ENCODE data around the gene FAT3. TPM values are rescaled to one million over a fixed set of nuclear protein-coding genes. Genes with fewer than 3 reads are reported as not detected.

The FAT3 gene
- total and polyA plus RNA-seq, 5 donors from 2014 or later, result not detected

- Histone ChIP-seq H3K4me3 (ENCODE audit: low read depth, low read length) (no peak overlapping the region), H3K4me1 (ENCODE audit: control insufficient read depth, insufficient read depth, low read length, poor library complexity, severe bottlenecking) (no peaks in the 10 kb centered on the region), H3K36me3 (ENCODE audit: control insufficient read depth, insufficient read depth, low read length) (no peaks in the 10 kb centered on the region), H3K27ac (ENCODE audit: insufficient read depth, low read length, poor library complexity, severe bottlenecking) (no peak overlapping the region), H3K9me3 (ENCODE audit: control insufficient read depth in 2 of 2, low read length in 2 of 2) (no peaks in the 10 kb centered on the region), H3K27me3 (ENCODE audit: control insufficient read depth, insufficient read depth, low read length) (no peaks in the 10 kb centered on the region)
- Mint-ChIP-seq H3K36me3 (no peaks in the 10 kb centered on the region), H3K9me3 (peaks cover 0 to 6% (median 0%) of the 10 kb centered on the region in 7 donors), H3K27me3 (no peaks in the 10 kb centered on the region), H3K27ac (no peak overlapping the region), H3K4me3 (no peak overlapping the region), H3K4me1 (no peaks in the 10 kb centered on the region)
- no peak for DNase-seq
- ATAC-seq (ENCODE audit: low read depth in 2 of 2), result no peak
Measured at GRCh38 chr11:92259861-92260260, 35.2 kb downstream of the FAT3 start.

- Histone ChIP-seq H3K27me3 (ENCODE audit: control insufficient read depth, insufficient read depth, low read length) (no peaks in the 10 kb centered on the region), H3K36me3 (ENCODE audit: control insufficient read depth, insufficient read depth, low read length) (no peaks in the 10 kb centered on the region), H3K27ac (ENCODE audit: insufficient read depth, low read length, poor library complexity, severe bottlenecking) (no peak overlapping the region), H3K9me3 (ENCODE audit: control insufficient read depth in 2 of 2, low read length in 2 of 2) (no peaks in the 10 kb centered on the region), H3K4me1 (ENCODE audit: control insufficient read depth, insufficient read depth, low read length, poor library complexity, severe bottlenecking) (no peaks in the 10 kb centered on the region), H3K4me3 (ENCODE audit: low read depth, low read length) (no peak overlapping the region)
- Mint-ChIP-seq H3K36me3 (no peaks in the 10 kb centered on the region), H3K27ac (no peak overlapping the region), H3K4me1 (no peaks in the 10 kb centered on the region), H3K4me3 (no peak overlapping the region), H3K9me3 (peaks cover 0 to 5% (median 1%) of the 10 kb centered on the region in 7 donors), H3K27me3 (no peaks in the 10 kb centered on the region)
- ATAC-seq (ENCODE audit: low read depth in 2 of 2) (no peak), DNase-seq (no peak)
Measured at GRCh38 chr11:92264350-92264749, 39.7 kb downstream of the FAT3 start.

GRCh38 chr11:92266806-92267205 is 42.2 kb downstream of the FAT3 start:
- H3K36me3 Mint-ChIP-seq, result no peaks in the 10 kb centered on the region
- no peaks in the 10 kb centered on the region for H3K4me1 Mint-ChIP-seq
- no peak for ATAC-seq (ENCODE audit: low read depth in 2 of 2)
- Histone ChIP-seq H3K4me1 (ENCODE audit: control insufficient read depth, insufficient read depth, low read length, poor library complexity, severe bottlenecking) (no peaks in the 10 kb centered on the region), H3K36me3 (ENCODE audit: control insufficient read depth, insufficient read depth, low read length) (no peaks in the 10 kb centered on the region), H3K4me3 (ENCODE audit: low read depth, low read length) (no peak overlapping the region), H3K9me3 (ENCODE audit: control insufficient read depth in 2 of 2, low read length in 2 of 2) (no peaks in the 10 kb centered on the region), H3K27me3 (ENCODE audit: control insufficient read depth, insufficient read depth, low read length) (no peaks in the 10 kb centered on the region), H3K27ac (ENCODE audit: insufficient read depth, low read length, poor library complexity, severe bottlenecking) (no peak overlapping the region)
- no peaks in the 10 kb centered on the region for H3K27me3 Mint-ChIP-seq
- no peak overlapping the region for H3K4me3 Mint-ChIP-seq
- peaks cover 0 to 11% (median 7%) of the 10 kb centered on the region in 7 donors for H3K9me3 Mint-ChIP-seq
- H3K27ac Mint-ChIP-seq, result no peak overlapping the region
- no peak for DNase-seq

GRCh38 chr11:92267278-92267677 is 42.7 kb downstream of the FAT3 start:
- no peak for ATAC-seq (ENCODE audit: low read depth in 2 of 2)
- H3K9me3 ChIP-seq (ENCODE audit: control insufficient read depth in 2 of 2, low read length in 2 of 2), result no peaks in the 10 kb centered on the region
- no peak for DNase-seq
- no peaks in the 10 kb centered on the region for H3K27me3 Mint-ChIP-seq
- no peaks in the 10 kb centered on the region for H3K36me3 ChIP-seq (ENCODE audit: control insufficient read depth, insufficient read depth, low read length)
- no peak overlapping the region for H3K4me3 ChIP-seq (ENCODE audit: low read depth, low read length)
- H3K4me1 ChIP-seq (ENCODE audit: control insufficient read depth, insufficient read depth, low read length, poor library complexity, severe bottlenecking), result no peaks in the 10 kb centered on the region
- no peaks in the 10 kb centered on the region for H3K36me3 Mint-ChIP-seq
- H3K9me3 Mint-ChIP-seq, result peaks cover 0 to 12% (median 8%) of the 10 kb centered on the region in 7 donors
- H3K27ac Mint-ChIP-seq, result no peak overlapping the region
- H3K27me3 ChIP-seq (ENCODE audit: control insufficient read depth, insufficient read depth, low read length), result no peaks in the 10 kb centered on the region
- H3K4me3 Mint-ChIP-seq, result no peak overlapping the region
- no peaks in the 10 kb centered on the region for H3K4me1 Mint-ChIP-seq
- H3K27ac ChIP-seq (ENCODE audit: insufficient read depth, low read length, poor library complexity, severe bottlenecking), result no peak overlapping the region

- Mint-ChIP-seq H3K4me1 (no peaks in the 10 kb centered on the region), H3K9me3 (peaks cover 0 to 12% (median 8%) of the 10 kb centered on the region in 7 donors), H3K27ac (no peak overlapping the region), H3K4me3 (no peak overlapping the region), H3K36me3 (no peaks in the 10 kb centered on the region), H3K27me3 (no peaks in the 10 kb centered on the region)
- no peak for ATAC-seq (ENCODE audit: low read depth in 2 of 2)
- H3K4me3 ChIP-seq (ENCODE audit: low read depth, low read length), result no peak overlapping the region
- H3K27ac ChIP-seq (ENCODE audit: insufficient read depth, low read length, poor library complexity, severe bottlenecking), result no peak overlapping the region
- H3K27me3 ChIP-seq (ENCODE audit: control insufficient read depth, insufficient read depth, low read length), result no peaks in the 10 kb centered on the region
- H3K36me3 ChIP-seq (ENCODE audit: control insufficient read depth, insufficient read depth, low read length), result no peaks in the 10 kb centered on the region
- DNase-seq, result no peak
- H3K4me1 ChIP-seq (ENCODE audit: control insufficient read depth, insufficient read depth, low read length, poor library complexity, severe bottlenecking), result no peaks in the 10 kb centered on the region
- H3K9me3 ChIP-seq (ENCODE audit: control insufficient read depth in 2 of 2, low read length in 2 of 2), result no peaks in the 10 kb centered on the region
Measured at GRCh38 chr11:92267968-92268367, 43.4 kb downstream of the FAT3 start.

GRCh38 chr11:92268546-92268945 is 43.9 kb downstream of the FAT3 start:
- no peak overlapping the region for H3K27ac ChIP-seq (ENCODE audit: insufficient read depth, low read length, poor library complexity, severe bottlenecking)
- H3K4me3 ChIP-seq (ENCODE audit: low read depth, low read length), result no peak overlapping the region
- H3K36me3 Mint-ChIP-seq, result no peaks in the 10 kb centered on the region
- no peaks in the 10 kb centered on the region for H3K4me1 ChIP-seq (ENCODE audit: control insufficient read depth, insufficient read depth, low read length, poor library complexity, severe bottlenecking)
- ATAC-seq (ENCODE audit: low read depth in 2 of 2) (no peak), DNase-seq (no peak)
- H3K4me1 Mint-ChIP-seq, result no peaks in the 10 kb centered on the region
- no peaks in the 10 kb centered on the region for H3K36me3 ChIP-seq (ENCODE audit: control insufficient read depth, insufficient read depth, low read length)
- H3K4me3 Mint-ChIP-seq, result no peak overlapping the region
- peaks cover 0 to 12% (median 6%) of the 10 kb centered on the region in 7 donors for H3K9me3 Mint-ChIP-seq
- no peaks in the 10 kb centered on the region for H3K27me3 Mint-ChIP-seq
- no peaks in the 10 kb centered on the region for H3K27me3 ChIP-seq (ENCODE audit: control insufficient read depth, insufficient read depth, low read length)
- no peak overlapping the region for H3K27ac Mint-ChIP-seq
- H3K9me3 ChIP-seq (ENCODE audit: control insufficient read depth in 2 of 2, low read length in 2 of 2), result no peaks in the 10 kb centered on the region

GRCh38 chr11:92269021-92269420 is 44.4 kb downstream of the FAT3 start:
- ATAC-seq (ENCODE audit: low read depth in 2 of 2), result no peak
- Mint-ChIP-seq H3K27me3 (no peaks in the 10 kb centered on the region), H3K4me3 (no peak overlapping the region)

GRCh38 chr11:92269841-92270240 is 45.2 kb downstream of the FAT3 start:
- Histone ChIP-seq H3K9me3 (ENCODE audit: control insufficient read depth in 2 of 2, low read length in 2 of 2) (no peaks in the 10 kb centered on the region), H3K27ac (ENCODE audit: insufficient read depth, low read length, poor library complexity, severe bottlenecking) (no peak overlapping the region), H3K4me1 (ENCODE audit: control insufficient read depth, insufficient read depth, low read length, poor library complexity, severe bottlenecking) (no peaks in the 10 kb centered on the region), H3K27me3 (ENCODE audit: control insufficient read depth, insufficient read depth, low read length) (no peaks in the 10 kb centered on the region), H3K4me3 (ENCODE audit: low read depth, low read length) (no peak overlapping the region), H3K36me3 (ENCODE audit: control insufficient read depth, insufficient read depth, low read length) (no peaks in the 10 kb centered on the region)
- Mint-ChIP-seq H3K9me3 (peaks cover 0 to 12% (median 6%) of the 10 kb centered on the region in 7 donors), H3K4me1 (no peaks in the 10 kb centered on the region), H3K27me3 (no peaks in the 10 kb centered on the region), H3K36me3 (no peaks in the 10 kb centered on the region), H3K4me3 (no peak overlapping the region), H3K27ac (no peak overlapping the region)
- ATAC-seq (ENCODE audit: low read depth in 2 of 2) (no peak), DNase-seq (no peak)

More at GRCh38 chr11:92269021-92269420, 44.4 kb downstream of the FAT3 start:
- Histone ChIP-seq H3K27me3 (ENCODE audit: control insufficient read depth, insufficient read depth, low read length) (no peaks in the 10 kb centered on the region), H3K4me1 (ENCODE audit: control insufficient read depth, insufficient read depth, low read length, poor library complexity, severe bottlenecking) (no peaks in the 10 kb centered on the region), H3K27ac (ENCODE audit: insufficient read depth, low read length, poor library complexity, severe bottlenecking) (no peak overlapping the region), H3K9me3 (ENCODE audit: control insufficient read depth in 2 of 2, low read length in 2 of 2) (no peaks in the 10 kb centered on the region), H3K4me3 (ENCODE audit: low read depth, low read length) (no peak overlapping the region), H3K36me3 (ENCODE audit: control insufficient read depth, insufficient read depth, low read length) (no peaks in the 10 kb centered on the region)
- Mint-ChIP-seq H3K27ac (no peak overlapping the region), H3K9me3 (peaks cover 0 to 12% (median 6%) of the 10 kb centered on the region in 7 donors), H3K36me3 (no peaks in the 10 kb centered on the region), H3K4me1 (no peaks in the 10 kb centered on the region)
- DNase-seq, result no peak
